ENCODE measurements around the gene PROSER2.

DNA sequence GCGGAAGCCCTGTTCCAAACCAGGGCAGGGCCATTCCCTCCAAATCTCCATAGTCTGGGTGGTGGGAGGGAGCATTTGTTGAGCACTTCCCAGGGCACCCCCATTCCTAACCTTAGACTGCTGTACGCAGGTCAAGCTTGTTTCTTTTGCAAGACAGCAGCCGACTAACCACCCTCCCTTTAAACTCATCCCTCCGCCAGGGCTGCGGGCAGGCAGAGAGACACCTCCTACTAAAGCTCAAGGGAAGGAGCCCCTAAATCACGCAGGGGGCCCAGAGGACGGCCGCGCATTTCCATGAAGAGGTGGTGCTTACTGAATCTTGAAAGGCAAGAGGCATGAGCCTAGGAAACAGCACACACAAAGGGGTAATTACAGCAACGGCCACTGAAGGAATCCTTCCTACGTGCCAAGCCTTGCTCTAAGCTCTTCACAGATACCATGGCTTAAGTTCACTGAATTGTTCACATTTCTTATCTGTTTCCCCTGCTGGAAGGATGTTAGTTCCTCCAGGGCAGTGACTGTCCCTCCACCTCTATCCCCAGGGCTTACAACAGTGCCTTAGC lies 90.0 kb downstream of the PROSER2 start:
- TF ChIP-seq EZH2 (IDR thresholded peaks at IDR 0.05; ENCODE audit: insufficient read depth, poor library complexity, severe bottlenecking) (no peak), EZH2phosphoT487 (IDR thresholded peaks at IDR 0.05; ENCODE audit: insufficient read depth, low read depth) (no peak)

Data from GM23248 (cell line).